HG02763 (cell line): ENCODE data around the gene EIF2B1.

Source experiments
- ATAC-seq: cut with Tn5 transposase; IDR thresholded peaks from one replicate; pipeline ENCODE4 v1.9.1; 2021; ENCODE audit warnings: mild to moderate bottlenecking, moderate library complexity; ENCODE audit not compliant: unreplicated experiment

Gene EIF2B1

DNA sequence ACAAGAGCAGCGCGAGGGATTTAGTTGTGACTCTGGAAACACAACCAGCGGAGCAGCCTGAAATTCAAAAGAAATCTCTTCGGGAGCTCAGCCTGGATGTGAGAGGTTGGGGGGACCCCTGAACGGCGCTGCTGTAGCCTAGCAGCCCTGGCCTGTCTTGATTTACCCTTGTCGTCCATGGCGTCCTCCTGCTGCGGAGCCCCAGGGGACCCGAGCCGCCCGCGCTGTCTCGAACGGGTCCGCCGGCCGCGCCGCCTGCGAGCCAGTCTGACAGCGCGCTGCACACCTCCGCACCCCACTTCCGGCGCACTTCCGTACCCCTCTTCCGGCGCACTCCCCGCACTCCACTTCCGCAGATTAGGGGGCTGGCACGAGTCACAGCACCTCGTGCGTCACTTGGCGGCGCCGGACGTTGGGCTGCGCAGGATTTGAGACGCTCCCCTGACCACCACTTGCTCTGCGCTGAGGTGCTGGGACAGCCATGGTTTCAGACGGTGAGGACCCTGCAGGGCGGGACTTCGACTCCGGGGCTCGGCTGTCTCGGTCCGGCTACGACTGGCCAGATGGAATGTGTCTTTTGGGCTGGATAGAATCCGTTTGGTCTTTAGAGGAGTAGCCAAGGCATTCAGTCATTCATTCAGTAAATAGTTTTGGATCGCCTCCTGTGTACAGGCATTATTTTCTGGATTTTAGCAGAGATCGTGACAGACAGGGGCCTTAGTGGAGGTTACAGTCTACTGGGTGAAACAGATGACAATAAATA lies at the start of gene EIF2B1, which contains the start of gene GTF2H3:
Gene EIF2B1 (minus strand): TSS at position 308 of the 763 bp plus-strand sequence. CDS start 129 bp downstream, at position 179.
Gene GTF2H3 (plus strand): TSS at position 451 of the 763 bp plus-strand sequence. CDS start 31 bp downstream, at position 482.
- peak; percentile 96 for ATAC-seq

DNA sequence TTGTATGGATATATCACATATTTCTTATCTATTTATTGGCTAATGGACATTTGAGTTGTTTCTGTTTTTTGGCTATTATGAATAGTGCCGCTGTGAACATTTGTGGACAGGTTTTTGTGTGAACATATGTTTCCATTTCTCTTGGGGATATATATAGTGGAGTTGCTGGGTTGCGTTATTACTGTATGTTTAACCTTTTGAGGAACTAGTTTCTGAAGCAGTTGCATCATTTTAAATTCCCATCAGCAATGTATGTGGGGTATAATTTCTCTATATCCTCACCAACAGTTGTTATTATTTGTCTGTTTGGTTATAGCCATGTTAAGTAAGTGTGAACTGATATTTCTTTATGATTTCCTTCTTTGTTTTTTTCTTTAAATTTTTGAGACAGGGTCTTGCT lies 48.1 kb upstream of the EIF2B1 start:
- ATAC-seq = no peak

DNA sequence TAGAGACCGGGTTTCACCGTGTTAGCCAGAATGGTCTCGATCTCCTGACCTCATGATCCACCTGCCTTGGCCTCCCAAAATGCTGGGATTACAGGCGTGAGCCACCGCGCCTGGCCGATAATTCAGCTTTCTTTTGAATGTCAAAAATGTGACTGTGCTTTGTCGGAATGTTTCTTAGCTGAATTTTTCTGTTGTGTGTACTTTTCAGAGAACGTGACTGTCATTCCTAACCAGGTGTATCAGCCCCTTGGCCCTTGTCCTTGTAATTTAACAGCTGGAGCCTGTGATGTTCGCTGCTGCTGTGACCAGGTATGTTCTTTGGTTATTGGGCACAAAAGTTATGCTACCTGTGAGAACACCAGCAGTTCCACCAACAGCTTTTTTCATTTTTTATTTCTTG lies 45.5 kb upstream of the EIF2B1 start:
- no peak for ATAC-seq

DNA sequence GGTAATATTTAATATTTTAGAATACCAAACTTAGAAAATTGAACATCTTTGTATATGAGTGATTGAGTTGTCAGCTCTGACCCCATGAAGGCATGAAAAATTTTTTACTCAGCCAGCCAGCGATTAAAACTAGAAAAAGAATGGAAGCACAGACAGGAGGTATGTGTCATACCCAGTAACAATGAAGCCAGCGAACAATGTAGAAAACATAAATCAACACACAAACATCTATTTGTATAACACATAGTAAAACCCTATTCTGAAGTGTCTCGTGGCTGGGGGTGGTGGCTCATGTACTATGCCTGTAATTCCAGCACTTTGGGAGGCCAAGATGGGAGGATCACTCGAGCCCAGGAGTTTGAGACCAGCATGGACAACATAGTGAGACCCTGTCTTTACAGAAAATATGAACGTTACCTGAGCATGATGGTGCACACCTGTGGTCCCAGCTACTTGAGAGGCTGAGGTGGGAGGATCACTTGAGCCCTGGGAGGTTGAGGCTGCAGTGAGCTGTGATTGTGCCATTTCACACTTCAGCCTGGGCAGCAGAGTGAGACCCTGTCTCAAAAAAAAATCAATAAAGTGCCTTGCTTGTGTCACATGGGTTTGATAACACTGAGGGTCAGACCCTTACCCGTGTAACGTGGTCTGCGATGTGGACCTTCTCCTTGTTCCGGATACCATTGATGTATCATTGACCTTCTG lies 43.3 kb upstream of the EIF2B1 start:
- no peak for ATAC-seq

DNA sequence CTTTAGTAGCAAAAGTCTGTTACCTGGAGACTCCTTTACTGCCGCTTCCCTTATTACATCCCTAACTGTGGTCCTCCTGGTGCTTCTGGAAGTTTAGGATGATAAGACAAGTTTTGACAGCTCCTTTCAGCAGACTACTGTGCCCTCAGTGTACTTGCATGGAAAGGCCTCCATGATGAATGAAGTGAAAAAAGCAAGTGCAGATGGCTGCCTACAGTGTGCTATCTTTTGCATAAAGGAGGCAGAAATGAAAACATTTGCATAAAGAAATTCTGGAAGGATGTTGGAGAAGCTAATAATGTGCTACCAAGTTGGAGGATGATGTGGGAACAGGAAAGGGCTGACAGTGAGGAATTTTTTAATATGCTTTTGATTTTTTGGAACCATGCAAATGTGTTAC lies 42.0 kb upstream of the EIF2B1 start:
- no peak for ATAC-seq

DNA sequence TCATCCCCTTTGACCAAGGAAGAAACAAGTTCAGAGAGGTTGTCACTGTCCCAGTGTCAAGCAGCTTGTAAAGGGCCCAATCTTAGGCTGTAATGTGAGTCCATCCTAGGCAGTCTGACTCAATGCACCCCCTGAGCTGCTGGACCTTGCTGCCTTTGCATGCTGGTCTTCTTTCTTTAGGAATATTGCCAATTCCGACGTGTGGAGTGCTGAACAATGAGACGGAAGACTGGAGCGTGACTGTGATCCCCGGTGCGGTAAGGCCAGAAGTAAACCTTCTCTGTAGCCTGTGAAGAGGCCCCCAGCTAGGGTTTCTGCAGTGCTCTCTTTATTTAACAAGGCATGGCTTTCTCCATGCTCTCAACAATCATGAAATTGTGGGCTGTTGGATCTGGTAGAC lies 38.4 kb upstream of the EIF2B1 start:
- ATAC-seq = no peak

DNA sequence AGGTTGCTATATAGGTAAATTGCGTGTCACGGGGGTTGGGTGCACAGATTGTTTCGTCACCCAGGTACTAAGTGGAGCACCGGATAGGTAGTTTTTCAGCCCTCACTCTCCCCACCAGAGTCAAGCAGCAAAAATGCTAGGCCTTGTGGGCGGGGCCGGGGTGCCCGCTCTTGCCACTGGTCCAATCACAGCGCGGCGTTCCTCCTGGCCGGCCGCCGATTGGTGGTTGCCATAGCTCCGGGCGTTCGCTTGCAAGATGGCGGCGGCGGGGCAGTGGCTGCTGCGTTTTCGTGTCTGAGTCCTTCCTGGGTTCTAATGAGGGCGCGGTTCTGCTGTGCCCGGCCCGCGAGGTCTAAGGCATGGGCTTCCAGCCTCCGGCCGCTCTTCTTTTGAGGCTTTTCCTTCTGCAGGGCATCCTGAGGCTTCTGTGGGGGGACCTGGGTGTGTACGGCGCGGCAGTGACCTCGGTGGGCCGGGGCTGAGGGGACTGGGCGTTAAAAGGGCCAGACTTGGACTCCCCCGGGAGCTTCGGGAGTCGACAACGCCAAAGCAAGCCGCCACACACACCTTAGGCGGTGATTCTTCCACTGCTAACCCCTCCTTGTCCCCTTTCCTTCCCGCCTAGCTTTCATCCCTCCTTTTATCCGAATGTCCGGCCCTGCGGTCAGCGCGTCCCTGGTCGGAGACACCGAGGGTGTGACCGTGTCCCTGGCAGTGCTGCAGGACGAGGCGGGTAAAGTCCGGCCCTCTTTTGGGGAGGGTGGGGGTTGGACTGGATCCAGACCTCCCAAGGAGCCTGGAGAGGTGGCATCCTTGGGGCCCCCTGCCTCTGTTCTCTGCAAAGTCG lies 37.6 kb upstream of the EIF2B1 start, which contains the start of gene TCTN2:
Gene TCTN2 (plus strand): TSS at position 232 of the 847 bp plus-strand sequence. CDS start 128 bp downstream, at position 360.
- ATAC-seq = peak; percentile 99

DNA sequence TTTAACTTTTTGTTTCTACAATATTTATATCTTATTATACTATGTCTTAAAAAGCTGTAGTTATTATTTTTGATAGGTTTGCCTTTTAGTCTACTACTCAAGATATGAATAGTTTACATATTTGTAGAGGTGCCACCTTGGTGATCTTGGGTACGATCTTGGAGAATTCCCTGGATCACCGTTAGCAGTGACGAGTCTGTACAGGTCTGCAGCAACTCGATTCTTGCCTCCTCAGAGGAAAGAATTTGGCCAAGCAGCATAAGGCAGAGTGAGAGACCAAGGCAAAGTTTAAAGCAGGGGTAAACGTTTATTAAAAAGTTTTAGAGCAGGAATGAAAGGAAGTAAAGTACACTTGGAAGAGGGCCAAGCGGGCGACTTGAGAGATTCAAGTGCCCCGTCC lies 34.3 kb upstream of the EIF2B1 start:
- ATAC-seq = no peak

DNA sequence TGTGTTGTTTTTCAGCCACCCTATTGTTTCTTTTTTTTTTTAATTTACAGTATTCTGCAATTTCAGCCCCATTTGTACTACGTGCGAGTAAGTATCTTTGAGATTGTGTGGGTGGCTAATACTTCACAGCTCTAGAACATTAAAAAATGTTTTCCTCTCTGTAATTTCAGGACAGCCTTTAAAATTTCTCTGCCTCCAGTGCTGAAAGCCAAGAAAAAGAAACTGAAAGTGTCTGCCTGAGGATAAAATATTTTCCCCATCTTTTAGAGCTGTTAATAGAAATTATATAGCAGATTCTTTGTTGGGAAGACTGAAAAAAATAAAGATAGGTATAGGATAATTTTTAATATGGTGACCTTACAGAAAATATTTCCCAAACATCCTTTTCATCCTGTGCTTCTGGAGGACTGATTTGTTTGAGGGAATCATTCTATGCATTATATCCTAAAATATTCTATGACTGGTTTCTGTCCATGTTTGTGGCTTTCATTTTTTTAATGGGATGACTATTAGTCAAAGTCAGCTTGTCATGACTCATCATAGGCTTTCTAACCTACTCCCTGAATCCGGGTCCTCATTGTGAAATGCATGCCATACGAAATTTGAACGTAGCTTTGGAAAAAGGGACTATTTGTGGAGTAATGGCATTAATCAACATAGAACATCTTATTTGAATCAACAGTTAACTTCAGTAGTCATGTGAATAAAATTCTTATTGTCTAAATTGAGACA lies 26.7 kb upstream of the EIF2B1 start:
- ATAC-seq = no peak

DNA sequence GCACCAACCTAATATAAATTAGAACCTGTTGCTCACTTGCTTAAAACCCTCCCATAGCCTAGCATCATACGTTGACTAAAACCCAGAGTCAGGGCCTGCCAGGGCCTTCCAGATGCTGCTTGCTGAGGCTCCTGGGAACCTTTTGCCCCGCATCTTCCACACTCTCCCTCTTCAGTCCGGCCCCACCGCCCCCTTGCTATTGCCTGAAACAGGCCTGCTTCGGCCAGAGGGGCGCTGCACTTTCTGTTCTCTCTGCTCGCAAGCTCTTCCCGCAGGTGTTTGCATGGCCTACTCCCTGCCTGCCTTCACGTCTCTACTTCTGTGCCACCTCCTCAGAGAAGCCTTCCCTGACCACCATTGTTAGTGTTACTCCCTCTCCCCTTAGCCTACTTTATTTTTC lies 23.7 kb upstream of the EIF2B1 start:
- no peak for ATAC-seq

DNA sequence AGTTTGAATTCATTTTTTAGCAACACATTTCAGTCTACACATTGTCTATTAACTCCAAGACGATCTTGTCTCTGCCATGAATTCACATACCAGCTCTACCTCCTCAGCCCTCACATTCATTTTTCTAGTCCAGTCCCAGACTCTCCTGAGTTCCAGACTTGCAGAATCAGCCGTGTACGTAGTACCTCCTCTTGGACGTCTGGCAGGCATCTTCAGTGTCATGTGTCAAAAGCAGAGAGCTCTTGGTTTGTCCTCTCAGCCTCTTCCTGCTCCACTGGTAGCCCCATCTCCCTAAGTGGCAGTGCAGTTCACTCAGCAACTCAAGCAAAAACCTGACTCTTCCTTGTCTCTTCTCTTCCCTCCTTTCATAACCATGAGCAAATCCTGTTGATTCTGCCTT lies 22.9 kb upstream of the EIF2B1 start:
- no peak for ATAC-seq

DNA sequence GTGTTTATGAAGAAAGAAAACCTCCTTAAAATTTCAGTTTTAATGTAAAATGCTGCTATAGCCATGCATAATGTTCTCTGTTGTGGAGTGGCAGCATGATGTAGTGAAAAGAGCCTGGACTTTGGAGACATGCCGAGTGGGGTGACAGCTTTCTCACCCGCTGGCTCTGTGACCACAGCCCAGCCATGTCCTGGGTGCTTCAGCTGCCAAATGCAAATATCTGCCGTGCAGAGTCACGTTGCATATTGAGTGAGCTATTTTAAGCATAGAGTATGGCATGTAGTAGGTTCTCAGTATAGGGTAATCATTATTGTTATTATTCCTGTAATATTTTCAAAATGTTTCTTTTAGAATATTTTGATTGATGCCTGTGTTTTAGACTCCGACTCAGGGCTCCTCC lies 21.9 kb upstream of the EIF2B1 start:
- peak; percentile 83 for ATAC-seq

DNA sequence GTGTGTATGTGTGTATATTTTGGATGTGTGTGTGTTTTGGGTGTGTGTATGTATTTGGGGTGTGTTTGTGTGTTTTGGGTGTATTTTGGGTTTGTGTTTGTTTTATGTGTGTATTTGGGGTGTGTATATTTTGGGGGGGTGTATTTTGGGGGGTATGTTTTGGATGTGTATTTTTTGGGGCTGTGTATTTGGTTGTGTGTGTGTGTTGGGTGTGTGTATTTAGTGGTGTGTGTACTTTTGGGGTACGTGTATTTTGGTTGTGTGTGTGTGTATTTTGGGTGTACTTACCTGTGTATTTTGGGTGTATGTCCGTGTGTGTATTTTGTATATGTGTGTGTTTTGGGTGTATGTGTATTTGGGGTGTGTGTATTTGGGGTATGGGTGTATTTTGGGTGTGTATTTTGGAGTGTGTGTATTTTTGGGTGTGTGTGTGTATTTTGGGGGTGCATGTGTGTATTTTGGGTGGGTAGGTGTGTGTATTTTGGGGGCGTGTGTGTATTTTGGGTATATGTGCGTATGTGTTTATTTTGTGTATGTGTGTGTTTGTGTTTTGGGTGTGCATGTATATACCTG lies 20.7 kb upstream of the EIF2B1 start:
- no peak for ATAC-seq

DNA sequence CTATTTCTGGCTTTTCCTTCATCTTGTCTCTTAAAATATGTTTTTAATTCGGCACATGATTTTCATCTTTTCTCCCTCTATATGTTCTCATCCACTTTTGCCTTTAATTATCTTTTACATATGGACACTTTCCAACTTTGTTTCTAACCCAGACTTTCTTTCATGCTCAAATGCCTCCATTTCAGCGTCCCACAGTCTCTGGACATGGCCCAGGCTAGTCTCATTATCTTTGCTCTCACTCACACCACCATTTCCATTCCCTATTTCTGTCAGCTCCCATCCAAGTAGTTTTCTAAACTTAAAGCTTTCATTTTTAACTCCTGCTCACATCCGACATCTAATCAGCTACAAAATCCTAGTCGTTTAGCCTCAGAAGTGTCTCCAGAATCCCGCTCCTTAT lies 14.9 kb upstream of the EIF2B1 start:
- no peak for ATAC-seq

DNA sequence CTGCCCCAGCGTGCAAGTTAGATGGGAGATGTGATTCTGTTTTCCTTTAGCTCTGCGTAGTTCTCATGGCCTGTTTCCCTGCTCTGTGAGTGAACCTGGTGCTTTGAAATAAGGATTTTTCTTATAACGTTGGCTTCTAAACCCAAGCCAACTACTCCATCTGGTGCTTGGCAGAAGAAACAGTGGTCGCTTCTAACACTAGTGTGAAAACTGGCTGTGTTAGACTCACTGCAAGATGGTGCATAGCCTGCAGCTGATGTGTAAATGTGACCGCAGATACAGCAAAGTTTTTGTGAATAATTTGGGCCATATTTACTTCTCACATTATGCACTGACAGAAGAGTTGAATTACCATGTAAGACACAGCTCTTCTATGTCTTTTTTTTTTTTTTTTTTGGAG lies 12.4 kb upstream of the EIF2B1 start:
- ATAC-seq = no peak

DNA sequence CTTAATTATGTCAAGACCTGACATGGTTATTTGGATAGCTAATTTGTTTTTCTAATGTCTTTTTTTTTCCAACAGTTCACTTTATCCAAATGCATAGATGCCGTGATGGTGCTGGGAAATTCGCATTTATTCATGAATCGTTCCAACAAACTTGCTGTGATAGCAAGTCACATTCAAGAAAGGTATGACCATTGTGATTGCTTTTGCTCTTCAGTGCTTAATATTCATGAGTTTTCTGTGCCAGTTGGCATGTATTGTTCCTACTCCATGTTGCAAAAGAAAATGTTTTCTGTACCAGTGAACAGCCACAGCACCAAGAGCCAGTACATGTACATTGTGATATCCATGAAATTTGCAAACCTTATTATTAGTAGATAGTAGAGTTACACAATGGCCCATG lies 11.9 kb upstream of the EIF2B1 start:
- no peak for ATAC-seq

DNA sequence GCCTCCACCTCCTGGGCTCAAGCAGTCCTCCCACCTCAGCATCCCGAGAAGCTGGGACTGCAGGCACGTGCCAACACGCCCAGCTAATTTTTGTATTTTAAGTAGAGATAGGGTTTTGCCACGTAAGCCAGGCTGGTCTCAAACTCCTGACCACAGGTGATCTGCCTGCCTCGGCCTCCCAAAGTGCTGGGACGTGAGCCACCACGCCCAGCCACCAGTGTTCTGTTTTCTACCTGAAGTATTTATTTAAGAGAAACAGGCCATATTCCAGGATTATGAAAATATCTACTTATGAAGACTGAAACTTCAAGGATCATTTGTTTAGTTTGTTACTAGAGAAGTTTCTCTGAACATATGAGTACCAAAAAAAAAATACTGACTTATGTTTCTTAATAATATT lies 10.4 kb upstream of the EIF2B1 start:
- ATAC-seq = no peak

DNA sequence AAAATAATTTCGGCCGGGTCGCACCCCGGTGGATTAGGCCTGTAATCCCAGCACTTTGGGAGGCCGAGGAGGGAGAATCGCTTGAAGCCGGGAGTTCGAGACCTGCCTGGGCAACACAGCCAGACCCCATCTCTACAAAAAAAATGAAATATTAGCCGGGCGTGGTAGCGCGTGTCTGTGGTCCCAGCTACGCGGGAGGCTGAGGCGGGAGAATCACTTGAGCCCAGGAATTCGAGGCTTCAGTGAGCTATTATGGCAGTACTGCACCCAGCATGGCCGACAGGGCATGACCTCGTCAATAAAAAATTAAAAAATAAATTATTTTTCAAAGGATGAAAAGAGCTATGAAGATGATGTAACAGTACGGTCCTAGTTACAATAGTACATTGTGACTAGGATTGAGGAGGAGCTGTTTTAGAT lies 666 bp upstream of the EIF2B1 start:
- no peak for ATAC-seq

DNA sequence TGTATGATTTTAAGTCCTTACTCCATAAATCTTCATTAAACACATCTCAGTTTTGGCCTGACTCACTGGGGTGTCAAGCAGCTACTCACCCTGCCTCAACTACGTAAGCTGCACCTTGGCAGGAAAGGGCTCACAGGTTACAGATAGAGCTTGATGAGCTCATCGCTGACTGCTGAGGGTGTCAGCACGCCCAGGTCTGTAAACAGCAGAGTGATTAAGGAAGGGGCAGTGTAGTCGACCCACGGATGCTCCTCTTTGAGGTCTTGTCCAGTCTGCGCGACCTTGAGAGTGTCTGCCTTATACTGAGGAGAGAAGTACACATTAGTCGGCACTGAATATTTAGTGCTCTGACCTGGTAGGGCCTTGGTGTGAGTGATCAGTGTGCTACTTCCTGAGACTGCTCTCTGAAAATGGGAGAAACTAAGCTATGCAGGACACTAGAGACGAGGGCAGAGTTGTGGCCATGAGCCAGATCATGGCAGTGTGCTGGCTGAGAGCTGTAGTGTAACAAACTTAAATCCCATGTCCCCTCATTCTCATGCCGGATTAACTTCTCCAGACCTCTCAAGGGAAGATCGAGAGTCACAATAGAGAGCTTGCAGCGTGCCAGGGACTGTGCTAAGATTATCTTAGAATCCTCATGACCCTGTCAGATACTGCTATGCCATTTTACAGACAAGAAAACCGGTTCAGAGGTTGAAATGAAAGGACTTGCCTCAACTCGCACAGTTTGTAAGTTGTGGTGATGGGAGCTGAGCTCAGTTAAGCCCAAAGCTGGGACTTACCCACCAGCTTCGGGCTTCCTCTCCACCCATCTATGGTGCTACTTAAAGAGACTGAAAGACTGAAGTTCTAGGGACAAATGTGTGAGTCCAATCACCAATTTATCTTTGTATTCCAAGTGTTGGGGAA lies 11.6 kb downstream of the EIF2B1 start:
- ATAC-seq = no peak
